Ovary (tissue), 9 donors: ENCODE measurements around the gene SLC7A11. TPM values are rescaled to one million over a fixed set of nuclear protein-coding genes. Genes with fewer than 3 reads are reported as not detected.
A peak's percentile ranks its signal among the peaks of the same experiment; 100 is the strongest.

Source experiments
- DNase-seq, 5 donors: peaks; one replicate each; pipeline ENCODE4 v3.0.0-alpha.2; 2019 to 2020
- H3K27ac ChIP-seq, 2 donors: fragments of 200-600 bp; one replicate each; pipeline versions ENCODE4 v1.5.1 to v1.8.0; 2019 to 2022
- H3K27me3 ChIP-seq: fragments of 200-600 bp; one replicate; pipeline ENCODE4 v1.8.0; 2022
- H3K36me3 ChIP-seq: fragments of 200-600 bp; sonication (generic); one replicate; pipeline ENCODE4 v1.5.1; 2019
- H3K4me1 ChIP-seq: one replicate; pipeline ENCODE4 v1.8.1; 2013; ENCODE audit warnings: mild to moderate bottlenecking, moderate library complexity; ENCODE audit not compliant: insufficient read depth
- H3K4me3 ChIP-seq: fragments of 200-600 bp; sonication (generic); one replicate; pipeline ENCODE4 v1.5.1; 2017
- H3K9me3 ChIP-seq, 2 donors: fragments of 200-600 bp in 1 of 2; sonication (generic) in 1 of 2; one replicate each; pipeline versions ENCODE4 v1.5.1 to v1.8.1; 2013 to 2019; ENCODE audit warnings: mild to moderate bottlenecking in 1 of 2, moderate library complexity in 1 of 2
- CTCF ChIP-seq, 3 donors: fragments of 450-650 bp in 2 of 3; fragments of 200-600 bp in 1 of 3; IDR thresholded peaks; one replicate each; pipeline versions ENCODE4 v1.5.1 to v1.8.0; 2016 to 2022; ENCODE audit warnings: antibody characterized with exemption in 3 of 3, mild to moderate bottlenecking in 1 of 3
- EP300 ChIP-seq: sonication (generic); formaldehyde crosslinking; IDR thresholded peaks from one replicate; pipeline ENCODE4 v1.6.1; 2017; ENCODE audit warnings: antibody characterized with exemption
- POLR2A ChIP-seq: fragments of 450-650 bp; IDR thresholded peaks from one replicate; pipeline ENCODE4 v1.6.1; 2017; ENCODE audit warnings: antibody characterized with exemption, mild to moderate bottlenecking, moderate library complexity
- WGBS, 3 donors: extraction: QIAGEN DNeasy Blood & Tissue Kit in 1 of 3; methylation state at CpG; one replicate each; pipeline versions ENCODE4 v1.1.5 to v1.1.7; 2013 to 2017; 5-methylcytosine and 5-hydroxymethylcytosine counted together
- intact Hi-C, 4 donors: fragments of 100-400 bp; cut with DNase I; formaldehyde crosslinking; loops; one replicate each; pipeline versions ENCODE4 v1.11.0 to v1.15.1; 2022 to 2023
- polyA plus RNA-seq, 2 donors: library from polyadenylated mRNA; stranded (reverse); fragments of 200-250 nt in 1 of 2; fragments of 350-450 nt in 1 of 2; fragmentation: Illumina TruSeq in 1 of 2; extraction: RNeasy Lipid Tissue Mini Kit (QIAGEN cat#74804) in 1 of 2; gene quantifications; one replicate each; pipeline ENCODE4 v1.2.3, GENCODE V29; 2013 to 2014
- total RNA-seq, 7 donors: library from RNA; depleted of rRNA in 2 of 7; stranded (reverse); fragments of >200 nt in 2 of 7; fragmentation: NEBNext Ultra II Directional in 3 of 7; extraction: Animal tissue kit (Norgen Biotek cat#: 25700) in 3 of 7; gene quantifications; one replicate each; pipeline versions ENCODE4 v1.1.0 to v1.2.4, GENCODE V29; 2016 to 2023
- donor health status: DM: no; HTN: no; CAD: no; lungs with moderate emphysema.
- donor health status: DM: no; HTN: no; CAD: no.
- donor health status: Bipolar disorder and iron deficiency.
- donor health status: DM: yes; HTN: yes; CAD: no.
- donor health status: DM: no; HTN: no; CAD: no.
- donor health status: DM: yes; HTN: yes; CAD: no.

Gene SLC7A11
- total and polyA plus RNA-seq, 9 donors: 0.05 to 18.1 (median 0.95) TPM

GRCh38 chr4:138248058-138248457, 5.9 kb upstream of the SLC7A11 start:
- no peak for DNase-seq
- 74 to 87% (median 76%) methylated on average over 2 of the region's 2 CpGs for WGBS, 3 donors
- H3K27me3 ChIP-seq: no peaks in the 10 kb centered on the region
- no peaks in the 10 kb centered on the region for H3K4me1 ChIP-seq
- no peaks in the 10 kb centered on the region for H3K9me3 ChIP-seq
- no peaks in the 10 kb centered on the region for H3K36me3 ChIP-seq
- intact Hi-C loops: no loop called here
- TF ChIP-seq POLR2A: no peak
- no peak for TF ChIP-seq CTCF (IDR thresholded peaks at IDR 0.05)
- no peak for TF ChIP-seq EP300
- H3K27ac ChIP-seq: no peak overlapping the region
- H3K4me3 ChIP-seq: no peak overlapping the region

GRCh38 chr4:138247643-138248042, 5.5 kb upstream of the SLC7A11 start:
- no peaks in the 10 kb centered on the region for H3K27me3 ChIP-seq
- TF ChIP-seq CTCF (IDR thresholded peaks at IDR 0.05) (no peak), EP300 (no peak), POLR2A (no peak)
- H3K27ac ChIP-seq: no peak overlapping the region
- H3K36me3 ChIP-seq: no peaks in the 10 kb centered on the region
- intact Hi-C loops: no loop called here
- H3K9me3 ChIP-seq: no peaks in the 10 kb centered on the region
- no peak overlapping the region for H3K4me3 ChIP-seq
- DNase-seq: no peak
- WGBS, 3 donors: 92 to 98% (median 95%) methylated on average over 3 of the region's 3 CpGs
- no peaks in the 10 kb centered on the region for H3K4me1 ChIP-seq

GRCh38 chr4:138243369-138243768, 1.2 kb upstream of the SLC7A11 start:
- DNase-seq: no peak
- WGBS, 3 donors: 59 to 65% (median 62%) methylated on average over 3 of the region's 3 CpGs
- intact Hi-C loops: no loop called here
- Histone ChIP-seq H3K4me1 (no peaks in the 10 kb centered on the region), H3K27ac (no peak overlapping the region), H3K36me3 (no peaks in the 10 kb centered on the region), H3K4me3 (no peak overlapping the region), H3K9me3 (no peaks in the 10 kb centered on the region), H3K27me3 (no peaks in the 10 kb centered on the region)
- TF ChIP-seq POLR2A (no peak), CTCF (IDR thresholded peaks at IDR 0.05) (no peak), EP300 (no peak)

- no peaks in the 10 kb centered on the region for H3K9me3 ChIP-seq
- no peaks in the 10 kb centered on the region for H3K4me1 ChIP-seq
- peak overlapping the region; percentile 1 for H3K4me3 ChIP-seq
- TF ChIP-seq EP300 (no peak), POLR2A (no peak), CTCF (IDR thresholded peaks at IDR 0.05) (no peak)
- 17 to 36% (median 35%) methylated on average over 1 of the region's 1 CpG for WGBS, 3 donors
- no peaks in the 10 kb centered on the region for H3K27me3 ChIP-seq
- no peaks in the 10 kb centered on the region for H3K36me3 ChIP-seq
- intact Hi-C loops: no loop called here
- no peak for DNase-seq
- no peak overlapping the region for H3K27ac ChIP-seq
Measured at GRCh38 chr4:138242834-138243156, 646 bp upstream of the SLC7A11 start.
